Measurements from ENCODE around the gene BLVRA.
"Not testable (repeated sequence)": the region's sequence is repeated elsewhere in the genome, so short reads cannot be mapped to it uniquely, and the experiment has no call there.

BLVRA gene

DNA sequence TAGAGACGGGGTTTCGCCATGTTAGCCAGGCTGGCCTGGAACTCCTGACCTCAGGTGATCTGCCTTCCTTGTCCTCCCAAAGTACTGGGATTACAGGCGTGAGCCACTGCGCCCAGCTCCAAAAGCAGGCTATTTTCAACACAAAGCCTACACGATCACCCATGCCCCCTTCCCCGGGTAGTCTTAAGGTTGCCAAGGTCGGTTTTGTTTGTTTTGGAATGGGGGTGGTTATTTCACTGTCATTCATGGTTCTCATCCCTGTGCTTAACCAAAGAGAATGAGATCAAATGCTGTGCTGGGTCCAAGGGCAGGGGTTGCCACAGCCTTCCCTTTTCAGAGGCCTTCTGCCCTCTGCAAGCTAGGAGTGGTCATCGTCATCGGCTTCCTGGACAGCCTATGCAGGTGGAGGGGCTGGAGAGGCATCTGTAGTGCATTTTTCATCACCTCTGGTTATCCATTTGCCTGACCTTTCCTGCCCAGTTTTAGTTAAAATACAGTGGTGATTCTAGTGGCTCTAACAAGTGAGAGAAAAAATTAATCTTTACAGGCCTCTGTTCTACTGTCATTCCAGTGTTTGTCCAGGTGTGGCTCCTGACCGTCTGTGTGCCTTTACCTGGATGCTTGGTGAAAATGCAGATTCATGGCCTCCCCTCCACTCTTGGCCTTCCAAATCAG lies 11.4 kb downstream of the BLVRA start:
- no peak for ATAC-seq
- DNase-seq, result no peak

DNA sequence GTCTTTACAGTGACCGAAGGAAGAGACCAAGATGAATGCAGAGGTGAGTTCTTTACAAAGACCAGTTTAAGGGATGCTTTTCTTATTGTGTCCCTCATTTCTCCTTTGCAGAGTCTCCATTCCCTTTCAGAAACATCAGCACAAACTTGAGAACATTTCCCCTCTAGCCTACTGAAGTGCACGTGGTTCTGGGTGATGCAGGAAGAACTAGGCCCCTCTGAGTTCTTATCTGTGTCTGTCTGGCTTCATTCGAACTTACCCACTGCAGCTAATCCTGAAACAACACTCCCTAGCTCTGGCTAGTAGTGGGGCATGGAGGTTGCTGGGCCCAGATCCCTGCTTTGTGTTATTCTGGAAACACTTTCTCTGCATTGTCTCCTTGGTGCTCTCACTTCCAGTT lies 12.6 kb downstream of the BLVRA start:
- no peak for ATAC-seq
- DNase-seq, result no peak

DNA sequence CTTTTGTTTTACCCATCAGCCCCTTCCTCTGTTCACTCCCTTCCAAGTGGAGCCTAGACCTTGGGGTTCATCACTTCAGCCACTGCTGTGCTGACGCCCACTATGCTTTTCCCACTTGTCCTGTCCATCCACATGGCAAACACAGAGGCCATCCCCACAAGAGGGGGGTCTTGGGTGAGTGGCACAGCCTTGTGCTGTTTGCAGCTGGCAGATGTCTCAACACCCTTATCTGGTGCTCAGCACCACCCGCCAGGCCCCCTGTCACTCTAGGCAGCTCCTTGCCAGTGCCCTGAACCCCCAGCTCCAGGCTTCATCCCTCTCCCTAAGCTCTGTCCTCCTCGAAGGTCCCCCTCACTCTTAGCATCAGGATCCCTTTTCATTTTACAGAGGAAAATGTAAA lies 13.1 kb downstream of the BLVRA start:
- DNase-seq (no peak), ATAC-seq (no peak)

DNA sequence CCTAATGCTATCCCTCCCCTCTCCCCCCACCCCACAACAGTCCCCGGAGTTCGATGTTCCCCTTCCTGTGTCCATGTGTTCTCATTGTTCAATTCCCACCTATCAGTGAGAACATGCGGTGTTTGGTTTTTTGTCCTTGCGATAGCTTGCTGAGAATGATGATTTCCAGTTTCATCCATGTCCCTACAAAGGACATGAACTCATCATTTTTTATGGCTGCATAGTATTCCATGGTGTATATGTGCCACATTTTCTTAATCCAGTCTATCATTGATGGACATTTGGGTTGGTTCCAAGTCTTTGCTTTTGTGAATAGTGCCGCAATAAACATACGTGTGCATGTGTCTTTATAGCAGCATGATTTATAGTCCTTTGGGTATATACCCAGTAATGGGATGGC lies 14.8 kb downstream of the BLVRA start:
- not testable (repeated sequence) for ATAC-seq, DNase-seq

DNA sequence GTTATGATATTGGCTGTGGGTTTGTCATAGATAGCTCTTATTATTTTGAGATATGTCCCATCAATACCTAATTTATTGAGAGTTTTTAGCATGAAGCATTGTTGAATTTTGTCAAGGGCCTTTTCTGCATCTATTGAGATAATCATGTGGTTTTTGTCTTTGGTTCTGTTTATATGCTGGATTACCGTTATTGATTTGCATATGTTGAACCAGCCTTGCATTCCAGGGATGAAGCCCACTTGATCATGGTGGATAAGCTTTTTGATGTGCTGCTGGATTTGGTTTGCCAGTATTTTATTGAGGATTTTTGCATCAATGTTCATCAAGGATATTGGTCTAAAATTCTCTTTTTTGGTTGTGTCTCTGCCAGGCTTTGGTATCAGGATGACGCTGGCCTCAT lies 16.8 kb downstream of the BLVRA start:
- not testable (repeated sequence) for ATAC-seq, DNase-seq

DNA sequence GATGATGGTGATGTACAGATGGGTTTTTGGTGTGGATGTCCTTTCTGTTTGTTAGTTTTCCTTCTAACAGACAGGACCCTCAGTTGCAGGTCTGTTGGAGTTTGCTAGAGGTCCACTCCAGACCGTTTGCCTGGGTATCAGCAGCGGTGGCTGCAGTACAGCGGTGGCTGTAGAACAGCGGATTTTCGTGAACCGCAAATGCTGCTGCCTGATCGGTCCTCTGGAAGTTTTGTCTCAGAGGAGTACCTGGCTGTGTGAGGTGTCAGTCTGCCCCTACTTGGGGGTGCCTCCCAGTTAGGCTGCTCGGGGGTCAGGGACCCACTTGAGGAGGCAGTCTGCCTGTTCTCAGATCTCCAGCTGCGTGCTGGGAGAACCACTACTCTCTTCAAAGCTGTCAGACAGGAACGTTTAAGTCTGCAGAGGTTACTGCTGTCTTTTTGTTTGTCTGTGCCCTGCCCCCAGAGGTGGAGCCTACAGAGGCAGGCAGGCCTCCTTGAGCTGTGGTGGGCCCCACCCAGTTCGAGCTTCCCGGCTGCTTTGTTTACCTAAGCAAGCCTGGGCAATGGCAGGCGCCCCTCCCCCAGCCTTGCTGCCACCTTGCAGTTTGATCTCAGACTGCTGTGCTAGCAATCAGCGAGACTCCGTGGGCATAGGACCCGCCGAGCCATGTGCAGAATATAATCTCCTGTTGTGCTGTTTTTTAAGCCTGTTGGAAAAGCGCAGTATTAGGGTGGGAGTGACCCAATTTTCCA lies 20.0 kb downstream of the BLVRA start:
- DNase-seq, ATAC-seq: not testable (repeated sequence)

DNA sequence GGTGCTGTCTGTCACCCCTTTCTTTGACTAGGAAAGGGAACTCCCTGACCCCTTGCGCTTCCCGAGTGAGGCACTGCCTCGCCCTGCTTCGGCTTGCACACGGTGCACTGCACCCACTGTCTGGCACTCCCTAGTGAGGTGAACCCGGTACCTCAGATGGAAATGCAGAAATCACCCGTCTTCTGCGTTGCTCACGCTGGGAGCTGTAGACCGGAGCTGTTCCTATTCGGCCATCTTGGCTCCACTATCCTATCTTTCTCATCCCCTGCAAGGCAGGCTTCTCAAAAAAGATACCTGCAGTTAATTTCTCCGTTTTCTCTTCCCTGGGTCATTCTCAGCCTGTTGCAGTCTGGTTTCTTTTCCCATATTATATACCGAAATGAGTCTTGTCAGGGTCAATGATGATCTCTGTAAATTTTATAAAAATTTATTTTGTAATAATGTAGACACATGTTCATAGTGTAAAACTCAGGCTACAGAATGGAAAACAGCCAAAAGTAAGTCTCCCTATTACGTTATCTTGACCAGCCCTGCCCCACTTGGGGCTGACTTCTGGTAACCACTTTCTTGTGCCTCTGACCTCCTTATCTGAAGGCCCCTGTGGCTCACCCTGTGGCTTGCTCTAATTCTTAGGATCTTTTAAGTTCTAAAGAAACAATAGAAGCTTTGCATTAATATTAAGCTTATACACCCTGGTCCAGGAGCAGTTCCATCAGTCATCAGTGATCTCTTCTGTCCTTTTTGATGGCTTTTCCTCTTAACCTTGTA lies 20.7 kb downstream of the BLVRA start:
- DNase-seq, result no peak
- no peak for ATAC-seq

DNA sequence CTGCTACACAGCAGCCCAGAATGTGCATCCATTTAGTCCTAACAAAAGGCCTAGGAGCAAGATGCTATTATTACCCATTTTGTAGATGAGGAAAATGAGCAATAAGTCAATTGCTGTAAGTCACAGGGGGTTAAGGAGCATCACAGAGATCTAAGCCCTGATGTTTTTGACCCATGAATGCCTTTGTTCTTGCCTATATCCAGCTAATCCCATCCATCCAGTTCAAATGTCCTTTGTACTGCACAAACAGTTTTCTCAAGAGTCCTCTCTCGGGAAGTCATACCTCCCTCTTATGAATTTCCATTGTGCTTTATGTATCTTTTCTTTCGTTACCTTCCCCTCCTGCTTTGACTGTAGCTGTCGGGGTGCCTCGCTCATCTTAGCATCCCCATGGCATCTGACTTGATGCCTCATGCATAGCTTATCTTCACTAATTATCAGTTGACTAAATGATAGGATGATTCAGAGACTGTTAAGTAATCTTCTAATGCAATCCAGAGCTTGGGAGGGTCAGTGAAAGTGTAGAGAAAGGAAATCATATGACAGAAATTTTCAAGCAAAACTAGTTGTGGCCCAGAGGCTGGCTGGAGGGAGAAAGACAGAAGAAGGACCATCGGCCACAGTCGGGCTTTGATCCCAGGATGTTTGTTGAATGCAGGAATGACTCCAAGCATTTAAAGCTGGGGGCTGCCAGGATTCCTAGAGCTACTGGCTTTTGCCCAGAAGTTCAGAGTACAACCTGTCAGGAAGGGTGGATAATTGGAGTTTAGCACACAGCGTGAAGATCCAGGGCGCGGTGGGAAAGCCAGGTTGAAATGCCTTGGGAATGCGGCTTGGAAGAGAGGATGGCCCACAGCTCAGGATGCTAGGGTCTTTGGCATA lies 23.5 kb downstream of the BLVRA start:
- DNase-seq, result no peak
- no peak for ATAC-seq

DNA sequence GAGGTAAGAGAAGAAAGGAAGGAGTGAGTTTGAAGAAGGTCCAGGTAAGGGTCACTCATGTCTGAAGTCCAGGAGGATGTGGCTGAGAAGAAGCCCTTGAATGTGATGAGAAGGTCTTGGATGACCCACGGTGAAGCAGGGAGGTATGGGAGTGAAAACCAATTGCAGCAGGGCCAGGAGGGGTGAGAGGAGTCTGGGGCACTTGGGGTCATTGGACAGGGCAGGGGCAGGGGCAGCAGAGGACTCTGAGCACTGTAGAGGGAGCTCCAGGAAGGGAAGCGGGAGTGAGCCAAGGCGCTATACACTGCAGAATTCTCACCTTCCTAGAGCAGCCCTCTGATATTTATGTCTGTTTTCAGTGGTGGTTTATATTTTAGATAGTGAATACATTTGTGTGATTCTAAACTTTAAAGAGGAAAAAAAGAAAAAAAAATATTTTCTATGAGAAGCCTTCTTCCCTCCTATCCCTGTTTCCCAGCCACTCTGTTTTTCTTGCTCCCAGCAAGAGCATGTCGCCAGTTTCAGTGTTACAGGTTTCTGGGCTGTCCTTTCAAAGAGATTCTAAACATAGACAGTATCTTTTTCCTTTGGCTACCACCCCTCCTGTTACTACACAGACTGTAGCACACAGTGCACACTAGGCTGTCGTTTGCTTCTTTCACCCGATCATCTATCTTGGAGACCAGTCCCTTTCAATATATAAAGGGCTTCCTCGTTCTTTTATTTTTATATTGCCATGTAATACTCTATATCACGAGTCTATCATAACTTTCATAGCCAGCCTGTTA lies 24.5 kb downstream of the BLVRA start:
- DNase-seq (no peak), ATAC-seq (no peak)

DNA sequence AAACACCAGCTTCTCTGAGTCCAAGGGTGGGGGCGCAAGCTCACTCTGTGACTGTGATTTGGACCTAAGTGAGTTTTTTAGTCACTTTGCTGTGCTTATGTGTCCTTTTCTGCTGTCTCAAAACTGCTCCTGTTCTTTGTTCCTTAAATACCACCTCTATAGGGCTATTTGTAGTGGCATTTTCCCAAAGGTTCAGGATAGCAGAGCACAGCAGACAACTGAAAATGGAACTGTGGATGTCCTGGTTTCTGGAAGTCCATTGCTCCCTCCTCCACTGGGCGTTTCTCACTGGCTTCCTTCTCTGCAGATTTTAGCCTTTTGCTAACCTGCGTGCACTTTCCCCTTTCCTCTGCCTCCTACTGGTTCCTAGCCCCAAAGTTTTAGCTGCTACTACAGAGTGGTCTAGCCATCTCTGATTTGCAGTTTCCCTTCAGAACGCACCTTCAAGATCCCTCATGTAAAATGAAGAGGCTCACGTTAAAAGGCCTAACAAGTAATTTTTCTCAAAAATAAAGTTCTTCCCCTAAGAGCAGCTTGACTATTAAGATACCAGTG lies 25.6 kb downstream of the BLVRA start:
- DNase-seq (no peak), ATAC-seq (no peak)

DNA sequence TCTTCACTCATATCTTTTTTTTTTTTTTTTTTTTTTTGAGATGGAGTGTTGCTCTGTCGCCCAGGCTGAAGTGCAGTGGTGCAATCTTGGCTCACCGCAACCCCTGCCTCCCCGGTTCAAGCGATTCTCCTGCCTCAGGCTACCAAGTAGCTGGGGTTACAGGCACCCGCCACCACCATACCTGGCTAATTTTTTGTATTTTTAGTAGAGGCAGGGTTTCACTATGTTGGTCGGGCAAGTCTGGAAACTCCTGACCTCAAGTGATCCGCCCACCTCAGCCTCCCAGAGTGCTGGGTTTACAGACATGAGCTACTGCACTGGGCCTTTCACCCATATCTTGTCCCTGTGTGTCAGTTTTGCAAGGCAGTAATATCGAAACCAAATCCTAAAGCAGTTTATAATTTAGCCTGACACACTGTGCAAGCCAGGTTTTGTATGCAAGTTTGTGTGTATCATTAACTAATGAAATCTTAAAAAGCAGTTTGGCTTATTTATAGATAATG lies 26.2 kb downstream of the BLVRA start:
- ATAC-seq (peak; percentile 92), DNase-seq (peak; percentile 46)

DNA sequence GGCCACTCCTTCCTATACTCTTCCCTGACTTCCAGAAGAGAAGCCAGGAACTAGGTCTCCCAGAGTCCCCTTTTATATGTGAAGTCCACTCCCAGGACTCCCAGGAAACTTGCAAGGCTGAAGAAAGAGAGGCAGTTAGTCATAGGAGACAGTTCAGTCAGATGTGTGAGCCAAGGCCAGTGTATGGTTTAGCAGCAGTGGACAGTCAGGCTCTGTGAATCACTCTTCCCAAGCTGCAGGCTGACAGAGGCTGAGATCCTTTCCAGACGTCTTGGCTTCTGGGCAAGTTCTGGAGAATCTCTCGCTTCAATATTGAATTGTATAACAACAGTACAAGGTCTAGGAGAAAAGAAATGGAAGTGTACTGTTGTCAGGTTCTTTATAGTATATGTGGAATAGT lies 26.9 kb downstream of the BLVRA start:
- ATAC-seq (no peak), DNase-seq (no peak)

DNA sequence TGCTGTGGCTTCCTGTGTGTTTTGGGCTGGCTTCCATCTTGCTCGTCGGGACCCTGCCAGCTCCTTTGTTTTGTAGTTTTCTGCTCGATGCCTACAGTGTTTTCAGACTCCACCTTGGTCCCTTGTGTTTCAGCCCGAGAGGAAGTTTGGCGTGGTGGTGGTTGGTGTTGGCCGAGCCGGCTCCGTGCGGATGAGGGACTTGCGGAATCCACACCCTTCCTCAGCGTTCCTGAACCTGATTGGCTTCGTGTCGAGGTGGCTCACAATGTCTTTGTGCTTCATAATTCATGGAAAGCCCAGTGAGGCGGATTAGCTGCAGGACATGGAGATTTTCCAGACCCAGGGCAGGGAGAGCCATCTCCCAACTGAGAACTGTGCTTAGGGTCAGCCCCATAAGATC lies 29.3 kb downstream of the BLVRA start:
- ATAC-seq, result no peak
- DNase-seq, result no peak

DNA sequence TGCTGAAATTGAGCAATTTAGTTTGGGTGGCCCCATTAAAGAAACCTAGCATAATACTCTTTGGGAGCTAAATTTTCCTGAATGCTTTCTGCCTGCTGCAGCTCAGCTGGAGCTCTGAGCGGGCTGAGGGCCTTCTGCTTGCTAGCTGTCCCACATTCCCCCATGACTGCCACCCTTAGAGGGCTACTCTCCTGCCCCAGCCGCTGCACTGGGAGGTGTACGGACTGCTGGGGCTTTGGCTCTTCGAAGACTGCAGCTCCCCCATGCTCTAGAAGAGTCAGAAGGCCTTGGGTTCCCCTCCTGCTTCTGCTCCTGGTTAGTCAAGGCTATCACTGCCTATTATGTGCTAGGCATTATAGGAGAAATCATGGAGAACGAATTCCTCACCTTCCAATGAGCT lies 31.5 kb downstream of the BLVRA start:
- ATAC-seq (no peak), DNase-seq (no peak)

DNA sequence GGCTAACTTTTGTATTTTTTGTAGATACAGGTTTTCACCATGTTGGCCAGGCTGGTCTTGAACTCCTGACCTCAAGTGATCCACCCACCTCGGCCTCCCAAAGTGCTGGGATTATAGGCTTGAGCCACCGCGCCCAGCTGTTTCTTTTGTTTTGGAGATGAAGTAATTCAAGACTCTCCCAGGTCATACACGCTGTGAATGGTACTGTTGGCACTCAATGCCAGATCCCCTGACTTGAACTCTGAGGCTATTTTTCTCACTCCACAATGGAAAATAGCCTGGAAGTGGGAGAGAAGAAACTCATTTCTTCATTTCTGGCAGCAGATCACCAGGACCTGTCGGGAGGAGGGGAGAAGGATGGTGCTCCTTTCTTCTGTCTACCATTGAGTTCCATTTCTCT lies 32.4 kb downstream of the BLVRA start:
- DNase-seq (no peak), ATAC-seq (no peak)

DNA sequence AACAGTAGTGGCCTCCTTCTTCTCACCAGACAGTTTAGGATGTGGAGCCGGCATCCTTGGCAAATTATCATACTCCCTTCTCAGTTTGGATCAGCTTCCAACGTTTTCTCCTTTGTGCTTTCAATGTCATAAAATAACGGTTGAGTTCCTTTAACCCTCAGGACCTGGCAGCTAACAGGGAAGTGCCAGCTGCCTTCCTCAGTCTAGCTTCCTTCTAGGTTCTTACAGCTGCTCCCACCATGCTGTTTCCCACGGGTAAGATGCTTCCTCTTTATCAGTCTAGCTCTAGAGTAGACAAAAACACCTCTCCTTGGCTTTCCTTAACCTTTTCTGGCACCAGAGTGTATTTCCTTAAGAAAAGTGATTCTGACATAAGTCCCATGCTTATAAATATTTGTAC lies 33.2 kb downstream of the BLVRA start:
- no peak for DNase-seq

DNA sequence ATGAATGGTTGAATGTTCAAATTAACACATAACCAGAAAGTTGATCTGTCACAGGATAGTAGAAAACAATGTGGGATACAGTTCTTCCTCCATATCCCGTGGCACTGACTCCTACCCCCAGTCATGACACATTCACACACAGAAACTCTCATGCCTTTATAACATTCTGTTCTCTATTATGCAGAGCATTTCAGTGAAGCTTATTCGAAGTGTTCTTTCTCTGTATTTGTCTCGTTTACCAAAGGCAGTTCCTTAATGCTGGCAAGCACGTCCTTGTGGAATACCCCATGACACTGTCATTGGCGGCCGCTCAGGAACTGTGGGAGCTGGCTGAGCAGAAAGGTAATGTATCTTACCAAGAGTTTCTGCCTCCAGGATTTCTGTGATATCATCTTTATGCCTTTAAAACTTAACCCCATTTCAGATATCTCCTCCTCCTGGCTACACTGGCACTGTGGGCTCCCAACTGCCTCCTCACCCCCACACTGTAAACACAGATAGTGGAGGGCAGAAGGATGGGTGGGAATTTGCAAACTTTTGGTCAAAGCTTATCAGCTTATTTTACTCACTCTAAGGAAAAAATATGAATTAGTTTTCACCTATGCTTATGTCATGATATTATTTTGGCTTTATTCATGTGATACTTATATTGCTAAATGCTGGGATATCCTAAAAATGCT lies 34.1 kb downstream of the BLVRA start:
- ATAC-seq (no peak), DNase-seq (no peak)

More for the DNA sequence above, 33.2 kb downstream of the BLVRA start:
- no peak for ATAC-seq

DNA sequence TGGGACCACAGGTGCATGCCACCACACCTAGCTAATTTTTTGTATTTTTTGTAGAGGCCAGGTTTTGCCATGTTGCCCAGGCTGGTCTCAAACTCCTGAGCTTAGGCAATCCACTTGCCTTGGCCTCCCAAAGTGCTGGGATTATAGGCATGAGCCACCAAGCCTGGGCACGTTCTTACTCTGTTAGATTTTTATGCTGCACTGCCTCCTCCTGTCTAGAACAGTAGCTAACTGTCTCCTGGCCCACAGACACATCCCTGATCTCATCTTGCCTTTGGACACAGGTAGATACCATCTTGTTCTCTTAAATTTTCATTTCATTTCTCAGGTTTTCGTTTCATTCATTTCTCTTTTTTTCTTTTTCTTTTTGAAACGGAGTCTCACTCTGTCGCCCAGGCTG lies 41.1 kb downstream of the BLVRA start:
- no peak for DNase-seq
- ATAC-seq, result no peak

DNA sequence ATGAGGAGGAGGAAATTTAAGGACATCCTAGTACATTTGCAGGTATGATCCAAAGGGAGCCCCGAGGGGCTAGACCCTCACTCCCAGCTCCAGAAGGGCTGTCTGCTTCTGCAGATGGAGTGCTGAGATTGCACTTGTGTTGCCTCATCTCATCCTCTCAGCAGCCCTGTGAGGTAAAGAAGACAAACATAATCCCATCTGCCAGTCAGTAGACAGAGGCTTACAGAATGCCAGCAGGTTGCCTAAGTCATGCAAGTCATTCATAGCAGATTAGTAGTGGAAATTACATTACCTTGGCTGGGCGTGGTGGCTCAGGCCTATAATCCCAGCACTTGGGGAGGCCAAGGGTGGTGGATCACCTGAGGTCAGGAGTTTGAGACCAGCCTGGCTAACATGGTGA lies 45.4 kb downstream of the BLVRA start:
- ATAC-seq, result no peak
- DNase-seq, result no peak

DNA sequence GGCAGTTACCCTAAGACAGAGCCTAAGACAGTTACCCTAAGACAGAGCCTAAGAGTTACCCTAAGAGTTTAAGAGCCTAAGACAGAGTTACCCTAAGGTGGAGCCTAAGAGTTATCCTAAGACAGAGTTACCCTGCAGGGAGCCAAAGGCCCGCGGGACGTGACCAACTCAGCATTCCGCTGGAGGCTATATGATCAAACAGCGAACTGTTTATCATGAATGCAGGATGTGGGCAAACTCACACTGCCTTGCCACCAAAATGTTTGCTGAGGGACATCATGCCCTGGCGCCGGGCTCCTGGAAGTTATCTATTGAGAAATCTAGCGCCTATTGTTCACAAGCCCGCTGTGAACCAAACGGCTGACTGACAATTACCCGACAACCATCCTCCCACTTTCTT lies 49.9 kb downstream of the BLVRA start:
- ATAC-seq (no peak), DNase-seq (no peak)
